HepG2 (cell line): ENCODE data around the gene RIPK3. TPM values are rescaled to one million over a fixed set of nuclear protein-coding genes. Genes with fewer than 3 reads are reported as not detected.

Experiments
- E2F2 ChIP-seq: sonication (generic); formaldehyde crosslinking; IDR thresholded peaks from 2 replicates; pipeline ENCODE4 v1.4.0; 2020; ENCODE audit warnings: missing genetic modification reagents, borderline replicate concordance
- ELK4 ChIP-seq: sonication (generic); formaldehyde crosslinking; IDR thresholded peaks from 2 replicates; pipeline ENCODE4 v1.9.0; 2021; ENCODE audit warnings: missing genetic modification reagents, borderline replicate concordance
- NFATC3 ChIP-seq: sonication (generic); formaldehyde crosslinking; IDR thresholded peaks from 2 replicates; pipeline ENCODE4 v1.5.1; 2020; ENCODE audit warnings: mild to moderate bottlenecking, missing genetic modification reagents
- RORA ChIP-seq: sonication (generic); formaldehyde crosslinking; IDR thresholded peaks from 2 replicates; pipeline ENCODE4 v1.5.0; 2020; ENCODE audit warnings: mild to moderate bottlenecking, missing genetic modification reagents, moderate library complexity
- XBP1 ChIP-seq: sonication (generic); formaldehyde crosslinking; IDR thresholded peaks from 2 replicates; pipeline ENCODE4 v1.5.0; 2020; ENCODE audit warnings: missing genetic modification reagents
- ZNF253 ChIP-seq: sonication (generic); formaldehyde crosslinking; IDR thresholded peaks from 2 replicates; pipeline ENCODE4 v1.8.0; 2022; ENCODE audit warnings: mild to moderate bottlenecking, missing genetic modification reagents, borderline replicate concordance
- ZNF260 ChIP-seq: sonication (generic); formaldehyde crosslinking; IDR thresholded peaks from 2 replicates; pipeline ENCODE4 v1.4.0; 2020; ENCODE audit warnings: missing genetic modification reagents, low read depth, mild to moderate bottlenecking, borderline replicate concordance
- ZNF709 ChIP-seq: sonication (generic); formaldehyde crosslinking; IDR thresholded peaks from 2 replicates; pipeline ENCODE4 v1.5.0; 2020; ENCODE audit warnings: mild to moderate bottlenecking, missing genetic modification reagents
- ZNF773 ChIP-seq: sonication (generic); formaldehyde crosslinking; IDR thresholded peaks from 2 replicates; pipeline ENCODE4 v1.4.0; 2020; ENCODE audit warnings: missing genetic modification reagents, borderline replicate concordance
- polyA plus RNA-seq, 8 experiments: library from polyadenylated mRNA; depleted of rRNA in 3 of 8; stranded (reverse) in 7 of 8; unstranded in 1 of 8; fragments of >200 nt; fragmentation: Illumina TruSeq in 4 of 8; extraction: Trizol in 4 of 8; gene quantifications; 2 replicates each; pipeline versions ENCODE4 v1.2.1 to v1.2.3, GENCODE V29; 2011 to 2016; ENCODE audit warnings: low read depth in 4 of 8, missing spikeins in 1 of 8, mixed read lengths in 1 of 8; ENCODE audit not compliant: insufficient read depth in 1 of 8
- total RNA-seq, 5 experiments: library from RNA; depleted of rRNA; stranded (reverse); fragments of >200 nt; fragmentation: Illumina TruSeq; extraction: Trizol; gene quantifications; 2 replicates each; pipeline ENCODE4 v1.2.3, GENCODE V29; 2016; ENCODE audit warnings: low read depth in 1 of 5
- TF ChIP-seq, protein P1 (sequence below): sonication (generic); formaldehyde crosslinking; conservative IDR thresholded peaks from 2 replicates; pipeline ENCODE4 v1.8.0; 2022; ENCODE audit warnings: mild to moderate bottlenecking, moderate library complexity, missing genetic modification reagents
- TF ChIP-seq, protein P2 (sequence below), 2 experiments: sonication (generic) in 1 of 2; formaldehyde crosslinking in 1 of 2; IDR thresholded peaks; 2 replicates each; pipeline versions ENCODE4 v1.4.0 to v1.6.1; 2018 to 2020; ENCODE audit warnings: missing genetic modification reagents in 2 of 2, borderline replicate concordance in 1 of 2, low read depth in 1 of 2, mild to moderate bottlenecking in 1 of 2, missing biosample characterization in 1 of 2

RIPK3 gene
- total and polyA plus RNA-seq, 2 of the 13 experiments (the other 11 are each of a cell fraction or from before 2014, with no cell fraction given): not detected

GRCh38 chr14:24366413-24366720 is 26.6 kb upstream of the RIPK3 start (continued):
- no peak for TF ChIP-seq RORA (CRISPR knock-in tag)
- TF ChIP-seq, protein P1, sequence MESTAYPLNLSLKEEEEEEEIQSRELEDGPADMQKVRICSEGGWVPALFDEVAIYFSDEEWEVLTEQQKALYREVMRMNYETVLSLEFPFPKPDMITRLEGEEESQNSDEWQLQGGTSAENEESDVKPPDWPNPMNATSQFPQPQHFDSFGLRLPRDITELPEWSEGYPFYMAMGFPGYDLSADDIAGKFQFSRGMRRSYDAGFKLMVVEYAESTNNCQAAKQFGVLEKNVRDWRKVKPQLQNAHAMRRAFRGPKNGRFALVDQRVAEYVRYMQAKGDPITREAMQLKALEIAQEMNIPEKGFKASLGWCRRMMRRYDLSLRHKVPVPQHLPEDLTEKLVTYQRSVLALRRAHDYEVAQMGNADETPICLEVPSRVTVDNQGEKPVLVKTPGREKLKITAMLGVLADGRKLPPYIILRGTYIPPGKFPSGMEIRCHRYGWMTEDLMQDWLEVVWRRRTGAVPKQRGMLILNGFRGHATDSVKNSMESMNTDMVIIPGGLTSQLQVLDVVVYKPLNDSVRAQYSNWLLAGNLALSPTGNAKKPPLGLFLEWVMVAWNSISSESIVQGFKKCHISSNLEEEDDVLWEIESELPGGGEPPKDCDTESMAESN (CRISPR knock-in tag): no peak
- TF ChIP-seq, protein P2, sequence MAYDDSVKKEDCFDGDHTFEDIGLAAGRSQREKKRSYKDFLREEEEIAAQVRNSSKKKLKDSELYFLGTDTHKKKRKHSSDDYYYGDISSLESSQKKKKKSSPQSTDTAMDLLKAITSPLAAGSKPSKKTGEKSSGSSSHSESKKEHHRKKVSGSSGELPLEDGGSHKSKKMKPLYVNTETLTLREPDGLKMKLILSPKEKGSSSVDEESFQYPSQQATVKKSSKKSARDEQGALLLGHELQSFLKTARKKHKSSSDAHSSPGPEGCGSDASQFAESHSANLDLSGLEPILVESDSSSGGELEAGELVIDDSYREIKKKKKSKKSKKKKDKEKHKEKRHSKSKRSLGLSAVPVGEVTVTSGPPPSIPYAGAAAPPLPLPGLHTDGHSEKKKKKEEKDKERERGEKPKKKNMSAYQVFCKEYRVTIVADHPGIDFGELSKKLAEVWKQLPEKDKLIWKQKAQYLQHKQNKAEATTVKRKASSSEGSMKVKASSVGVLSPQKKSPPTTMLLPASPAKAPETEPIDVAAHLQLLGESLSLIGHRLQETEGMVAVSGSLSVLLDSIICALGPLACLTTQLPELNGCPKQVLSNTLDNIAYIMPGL (CRISPR knock-in tag; IDR thresholded peaks at IDR 0.05; ENCODE audit: borderline replicate concordance in 1 of 2, low read depth in 1 of 2): no peak
- TF ChIP-seq ZNF260 (CRISPR knock-in tag): 0 out of 2 replicates have a peak, but pooled peaks have one; percentile 68
- no peak for TF ChIP-seq XBP1 (CRISPR knock-in tag)
- no peak for TF ChIP-seq ZNF253 (CRISPR knock-in tag)
- TF ChIP-seq ELK4: no peak
- TF ChIP-seq ZNF709 (CRISPR knock-in tag): peak; percentile 24; the same call in 1 of the 2 replicates
- TF ChIP-seq E2F2 (CRISPR knock-in tag): no peak
- no peak for TF ChIP-seq ZNF773 (CRISPR knock-in tag)
- no peak for TF ChIP-seq NFATC3 (CRISPR knock-in tag)
